ENCODE measurements around the gene AIDA.
A peak's percentile ranks its signal among the peaks of the same experiment; 100 is the strongest.
"Not testable (repeated sequence)": the region's sequence is repeated elsewhere in the genome, so short reads cannot be mapped to it uniquely, and the experiment has no call there.

The AIDA gene

GRCh38 chr1:222712253-222713090 is at the start of gene AIDA, which contains the start of gene BROX:
TSS of gene AIDA (minus strand) at chr1:222712491. CDS start at chr1:222712317, 174 bp downstream.
TSS of gene BROX (plus strand) at chr1:222712564. CDS start at chr1:222715700, 3,136 bp downstream.
- peak; percentile 97 for DNase-seq

GRCh38 chr1:222761083-222761482 is 48.8 kb upstream of the AIDA start:
- DNase-seq, result no peak

DNA sequence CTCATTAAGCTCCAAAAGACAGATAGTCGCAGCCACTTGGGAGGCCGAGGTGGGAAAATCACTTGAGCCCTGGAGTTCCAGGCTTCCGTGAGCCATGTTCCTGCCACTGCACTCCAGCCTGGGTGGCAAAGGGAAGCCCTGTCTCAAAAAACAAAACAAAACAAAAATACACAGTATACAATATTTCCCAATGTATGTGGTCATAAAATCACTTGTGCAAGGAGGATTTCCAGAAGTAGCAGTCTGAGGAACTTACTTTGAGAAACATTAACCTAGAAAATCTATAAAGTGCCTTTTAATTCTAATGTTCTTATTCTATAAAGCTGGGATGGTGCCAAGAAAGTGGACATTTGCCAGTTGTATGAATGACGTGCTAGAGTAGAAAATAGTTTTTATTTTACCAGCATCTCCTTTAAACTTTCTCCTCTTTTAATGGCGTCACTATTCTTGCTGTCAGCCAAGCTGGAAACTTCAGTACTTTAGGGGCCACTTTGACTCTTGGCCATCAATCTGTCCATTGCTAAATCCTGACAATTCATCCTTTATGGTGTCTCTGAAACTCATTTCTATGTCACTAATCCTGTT is 47.3 kb upstream of the AIDA start:
- no peak for DNase-seq

DNA sequence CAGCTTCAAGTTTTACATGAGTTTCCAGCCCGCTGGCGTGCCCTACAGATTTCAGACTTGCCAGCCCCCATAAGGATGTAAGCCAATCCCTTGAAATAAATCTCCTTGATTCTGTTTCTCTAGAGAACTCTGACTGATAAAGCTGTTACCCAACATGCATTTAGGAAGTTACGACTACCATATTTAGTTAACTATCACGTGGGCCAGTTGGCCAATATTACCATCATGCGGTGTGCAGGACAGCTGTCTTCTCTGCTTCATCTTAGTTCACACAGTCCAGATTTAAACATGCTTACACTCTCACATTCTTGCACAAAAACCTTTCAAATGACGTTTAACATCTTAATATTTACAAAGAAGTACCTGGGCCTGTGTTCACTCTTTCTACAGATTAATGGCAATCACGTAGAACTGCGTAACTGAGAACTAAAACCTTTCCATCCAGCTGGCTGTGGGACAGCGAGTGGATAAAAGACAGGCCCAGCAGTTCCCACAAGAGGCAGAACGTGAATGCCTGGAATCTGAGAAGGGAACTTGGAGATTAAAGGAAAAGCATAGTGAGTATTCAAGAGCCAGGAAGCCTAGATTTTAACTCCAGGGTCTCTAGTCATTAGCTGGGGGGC is 45.5 kb upstream of the AIDA start:
- peak; percentile 60 for DNase-seq

DNA sequence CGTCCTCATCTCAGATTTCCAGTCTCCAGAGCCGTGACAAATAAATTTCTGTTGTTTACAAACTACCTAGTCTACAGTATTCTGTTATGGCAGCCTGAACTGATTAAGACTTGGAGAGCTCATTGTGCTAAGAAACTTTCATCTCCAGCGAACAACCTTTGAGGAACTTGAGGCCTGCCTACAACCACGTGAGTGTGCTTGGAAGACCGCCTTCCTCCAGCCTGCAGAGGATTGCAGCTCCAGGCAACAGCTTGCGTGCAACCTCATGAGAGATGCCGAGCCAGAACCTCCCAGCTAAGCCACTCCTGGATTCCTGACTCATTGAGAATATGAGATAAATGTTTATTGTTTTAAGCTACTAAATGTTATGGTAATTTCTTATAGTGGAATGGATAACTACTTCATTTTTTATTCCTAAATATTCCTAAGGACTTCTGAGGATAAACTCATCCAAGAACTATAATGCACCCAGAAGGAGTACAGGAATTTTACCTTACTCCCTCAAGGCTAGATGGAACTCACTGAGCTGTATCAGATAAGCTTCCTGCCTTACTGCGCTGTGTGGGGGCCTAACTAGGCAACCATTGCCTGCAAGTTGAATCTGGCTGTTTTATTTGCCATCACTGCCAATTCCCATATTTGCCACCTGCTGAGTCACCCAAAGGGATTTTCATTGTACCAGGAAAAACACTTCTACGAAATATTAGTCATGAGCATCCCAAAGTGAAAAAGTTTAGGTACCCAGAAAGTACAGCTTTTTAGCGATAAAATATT is 42.3 kb upstream of the AIDA start:
- DNase-seq, result peak; percentile 62

- no peak for DNase-seq
Measured at GRCh38 chr1:222751255-222751654, 39.0 kb upstream of the AIDA start.

- DNase-seq, result no peak
Measured at GRCh38 chr1:222750651-222751050, 38.4 kb upstream of the AIDA start.

DNA sequence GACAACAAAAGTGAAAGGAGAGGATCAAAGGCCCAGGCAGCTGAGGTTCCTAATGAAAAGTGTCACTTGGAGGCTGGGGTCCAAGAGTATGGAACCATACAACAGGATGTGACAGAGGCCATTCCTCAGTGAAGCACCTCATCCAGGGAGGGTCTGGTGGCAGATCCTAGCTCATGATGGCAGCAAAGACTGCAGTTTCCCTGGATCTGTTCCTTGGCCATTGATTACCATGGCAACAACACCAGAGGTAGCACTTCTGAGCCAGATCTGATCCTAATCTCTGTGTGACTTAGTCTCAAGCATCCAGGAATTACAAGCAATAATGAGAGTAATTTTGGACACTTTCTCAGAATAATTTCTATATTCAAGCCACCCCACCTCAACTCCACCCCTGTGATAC is 37.6 kb upstream of the AIDA start:
- DNase-seq, result no peak

DNA sequence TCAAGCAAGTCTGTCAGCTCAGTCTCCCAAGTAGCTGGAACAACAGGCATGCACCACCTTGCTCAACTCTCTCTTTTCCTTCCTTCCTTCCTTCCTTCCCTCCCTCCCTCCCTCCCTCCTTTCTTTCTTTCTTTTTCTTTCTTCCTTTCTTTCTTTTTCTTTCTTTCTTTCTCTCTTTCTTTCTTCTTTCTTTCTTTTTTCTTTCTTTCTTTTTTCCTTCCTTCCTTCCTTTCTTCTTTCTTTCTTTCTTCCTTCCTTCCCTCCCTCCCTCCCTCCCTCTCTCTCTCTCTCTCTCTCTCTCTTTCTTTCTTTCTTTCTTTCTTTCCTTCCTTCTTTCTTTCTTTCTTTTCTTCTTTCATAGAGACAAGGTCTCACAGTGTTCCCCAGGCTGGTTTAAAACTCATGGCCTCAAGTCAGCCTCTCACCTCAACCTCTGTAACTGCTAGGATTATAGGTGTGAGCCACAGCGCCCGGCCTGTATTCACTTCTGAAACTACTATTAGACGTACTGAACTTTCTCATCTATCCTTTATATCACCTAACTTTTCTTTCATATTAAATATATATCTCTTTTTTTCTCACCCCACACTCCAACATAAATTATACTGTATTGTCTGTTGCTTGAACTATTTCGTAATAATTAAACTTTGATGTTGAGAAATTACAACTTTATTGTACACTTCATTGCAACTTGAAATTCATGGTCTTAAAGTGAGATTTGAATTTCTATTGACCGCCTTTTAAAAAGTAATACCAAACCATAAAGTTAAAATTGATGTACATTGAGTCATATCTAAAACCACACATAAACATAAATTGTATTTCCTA is 29.6 kb upstream of the AIDA start:
- DNase-seq, result not testable (repeated sequence)

- DNase-seq, result no peak
Measured at GRCh38 chr1:222739929-222740328, 27.6 kb upstream of the AIDA start.

- no peak for DNase-seq
Measured at GRCh38 chr1:222739465-222739864, 27.2 kb upstream of the AIDA start.

GRCh38 chr1:222736972-222737371 is 24.7 kb upstream of the AIDA start, which contains the start of gene FAM177B:
TSS of gene FAM177B (plus strand) at chr1:222737202. CDS start at chr1:222746546, 9,344 bp downstream.
- DNase-seq, result no peak

DNA sequence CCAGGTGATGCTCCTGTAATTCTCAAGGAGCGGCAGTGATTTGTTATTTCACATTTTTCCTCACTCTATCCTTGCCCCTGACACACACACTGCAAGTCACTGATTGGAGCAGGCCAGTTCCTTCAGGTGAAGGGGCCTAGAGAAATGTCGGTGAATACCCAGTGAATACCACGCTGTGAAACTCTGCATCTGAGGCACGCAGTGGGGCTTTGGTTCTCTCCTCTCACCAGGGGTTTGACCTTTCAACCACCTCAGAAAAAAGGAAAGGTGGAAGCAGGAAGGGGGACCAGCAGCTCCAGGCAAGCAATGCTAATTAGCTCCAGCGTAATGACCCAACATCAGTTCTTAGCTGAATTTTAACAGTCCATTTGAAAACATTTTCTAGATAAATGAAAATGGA is 24.2 kb upstream of the AIDA start:
- no peak for DNase-seq

DNA sequence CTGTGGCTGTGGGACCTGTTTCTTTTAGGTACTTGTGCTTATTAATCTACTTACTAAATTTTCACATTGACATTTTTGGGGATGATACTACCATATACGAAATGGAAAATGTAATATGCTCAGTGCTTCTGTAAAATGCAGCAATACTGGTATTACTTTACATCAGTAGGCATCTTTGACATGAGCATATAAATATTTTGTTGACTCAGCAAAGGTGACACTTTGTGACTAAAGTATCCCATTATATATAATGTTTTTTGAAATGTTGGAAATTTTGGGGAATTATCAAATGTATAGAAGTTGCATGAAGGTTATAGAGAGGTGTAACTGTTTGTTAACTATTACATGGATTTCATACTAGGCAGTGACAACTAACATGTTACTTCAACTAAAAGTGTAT is 22.4 kb upstream of the AIDA start:
- DNase-seq, result no peak

GRCh38 chr1:222732216-222733159 is 20.2 kb upstream of the AIDA start:
- DNase-seq, result no peak

- no peak for DNase-seq
Measured at GRCh38 chr1:222730866-222731265, 18.6 kb upstream of the AIDA start.

- no peak for DNase-seq
Measured at GRCh38 chr1:222728746-222729145, 16.5 kb upstream of the AIDA start.

- DNase-seq, result no peak
Measured at GRCh38 chr1:222716393-222716792, 4.1 kb upstream of the AIDA start.

GRCh38 chr1:222713091-222713961 is 1.0 kb upstream of the AIDA start:
- DNase-seq, result peak; percentile 94
